ENCODE measurements around the gene RALGPS2.

GRCh38 chr1:178740924-178741323 is 15.9 kb downstream of the RALGPS2 start:
- TF ChIP-seq CTCF (IDR thresholded peaks at IDR 0.05) (no peak), POLR2A (IDR thresholded peaks at IDR 0.05) (no peak)

Measured in right lobe of liver (tissue), 4 donors.